Lung (tissue), 12 donors: ENCODE results near the gene RTTN. TPM values are rescaled to one million over a fixed set of nuclear protein-coding genes. Genes with fewer than 3 reads are reported as not detected.

ENCODE experiments used
- ATAC-seq: fragments of 200-7000 bp; cut with Tn5 transposase; one replicate; pipeline ENCODE4 v1.9.1; 2020; ENCODE audit warnings: moderate number of reproducible peaks; ENCODE audit not compliant: insufficient read depth, low FRiP score
- DNase-seq, 3 donors: peaks; one replicate each; pipeline ENCODE4 v3.0.0-alpha.2; 2013 to 2017
- H3K27ac ChIP-seq, 2 donors: one replicate each; pipeline ENCODE4 v1.5.1; 2013; ENCODE audit warnings: mild to moderate bottlenecking in 2 of 2, moderate library complexity in 2 of 2, control low read depth in 1 of 2, inconsistent platforms in 1 of 2, low read depth in 1 of 2, low read length in 1 of 2
- H3K27me3 ChIP-seq, 3 donors: one replicate each; pipeline ENCODE4 v1.5.1; 2013; ENCODE audit warnings: low read length in 2 of 3; ENCODE audit not compliant: control insufficient read depth in 3 of 3, insufficient read depth in 3 of 3
- H3K36me3 ChIP-seq, 4 donors: one replicate each; pipeline ENCODE4 v1.5.1; 2013; ENCODE audit warnings: low read length in 4 of 4, mild to moderate bottlenecking in 1 of 4, moderate library complexity in 1 of 4; ENCODE audit not compliant: control insufficient read depth in 4 of 4, insufficient read depth in 4 of 4
- H3K4me1 ChIP-seq, 5 donors: one replicate each; pipeline ENCODE4 v1.5.1; 2013; ENCODE audit warnings: low read length in 5 of 5, mild to moderate bottlenecking in 2 of 5, moderate library complexity in 1 of 5; ENCODE audit not compliant: control insufficient read depth in 5 of 5, insufficient read depth in 5 of 5
- H3K4me3 ChIP-seq: one replicate; pipeline ENCODE4 v1.5.1; 2013; ENCODE audit warnings: mild to moderate bottlenecking, control low read depth, moderate library complexity
- H3K9ac ChIP-seq, 2 donors: one replicate each; pipeline ENCODE4 v1.5.1; 2013; ENCODE audit warnings: low read length in 2 of 2, control low read depth in 1 of 2; ENCODE audit not compliant: insufficient read depth in 1 of 2
- H3K9me3 ChIP-seq, 4 donors: one replicate each; pipeline ENCODE4 v1.5.1; 2013; ENCODE audit warnings: low read length in 3 of 4, mild to moderate bottlenecking in 1 of 4, moderate library complexity in 1 of 4; ENCODE audit not compliant: control insufficient read depth in 4 of 4, insufficient read depth in 3 of 4
- CTCF ChIP-seq: IDR thresholded peaks from 2 replicates; pipeline ENCODE4 v1.5.1; 2012; ENCODE audit warnings: mild to moderate bottlenecking; ENCODE audit errors: control extremely low read depth, extremely low read depth
- WGBS, 2 donors: extraction: QIAGEN DNeasy Blood & Tissue Kit; methylation state at CpG; one replicate each; pipeline ENCODE4 v1.1.7; 2013; 5-methylcytosine and 5-hydroxymethylcytosine counted together
- polyA plus RNA-seq, 2 donors: library from polyadenylated mRNA; stranded (reverse); fragments of 200-250 nt; gene quantifications; one replicate each; pipeline ENCODE4 v1.2.1, GENCODE V29; 2013
- total RNA-seq, 2 donors: library from RNA; depleted of rRNA in 1 of 2; stranded (reverse); fragments of >200 nt in 1 of 2; gene quantifications; one replicate each; pipeline ENCODE4 v1.2.1, GENCODE V29; 2014 to 2021
- donor health status: control.
- donor health status: control.
- donor health status: Bipolar disorder and iron deficiency.
- donor health status: healthy.
- donor health status: DM: yes; HTN: yes; CAD: no.

RTTN gene
- total and polyA plus RNA-seq, 4 donors = 2.1 to 50.8 (median 9.2) TPM

- Histone ChIP-seq H3K27me3 (no peaks in the 10 kb centered on the region), H3K9ac (no peak overlapping the region), H3K4me1 (peaks cover 0 to 3% (median 0%) of the 10 kb centered on the region in 5 donors), H3K27ac (no peak overlapping the region), H3K36me3 (peaks cover 0 to 7% (median 2%) of the 10 kb centered on the region in 4 donors), H3K9me3 (no peaks in the 10 kb centered on the region), H3K4me3 (no peak overlapping the region)
- 86 to 88% methylated on average over 2 of the region's 2 CpGs for WGBS, 2 donors
- DNase-seq (no peak), ATAC-seq (no peak)
- TF ChIP-seq CTCF = no peak
These were observed 30.3 kb downstream of the RTTN start for GRCh38 chr18:70175216-70175615.

DNA sequence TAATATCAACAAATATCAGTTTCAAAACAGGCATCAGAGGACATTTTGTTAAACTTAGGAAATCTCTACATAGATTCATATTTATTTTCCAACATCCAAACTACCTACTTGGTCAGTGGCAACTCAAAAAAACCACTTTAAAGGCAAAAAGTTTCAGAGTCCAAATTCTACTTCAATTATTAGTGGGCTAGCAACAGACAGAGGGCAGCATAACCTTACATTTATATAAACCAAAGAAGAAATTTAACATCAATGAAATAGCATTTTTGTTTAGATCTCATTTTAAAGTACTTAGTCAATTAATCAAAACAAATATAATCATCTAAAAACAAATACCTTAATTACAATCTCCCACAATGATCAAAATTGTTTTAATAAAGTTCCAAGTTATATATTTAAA, 33.3 kb downstream of the RTTN start:
- peak in 1 of 3 donors; percentile 13 for DNase-seq
- peaks cover 0 to 3% (median 0%) of the 10 kb centered on the region in 5 donors for H3K4me1 ChIP-seq
- no peak overlapping the region for H3K9ac ChIP-seq
- H3K9me3 ChIP-seq = no peaks in the 10 kb centered on the region
- ATAC-seq = no peak
- TF ChIP-seq CTCF = no peak
- peaks cover 0 to 7% (median 2%) of the 10 kb centered on the region in 4 donors for H3K36me3 ChIP-seq
- H3K27me3 ChIP-seq = no peaks in the 10 kb centered on the region
- no peak overlapping the region for H3K4me3 ChIP-seq
- no peak overlapping the region for H3K27ac ChIP-seq

DNA sequence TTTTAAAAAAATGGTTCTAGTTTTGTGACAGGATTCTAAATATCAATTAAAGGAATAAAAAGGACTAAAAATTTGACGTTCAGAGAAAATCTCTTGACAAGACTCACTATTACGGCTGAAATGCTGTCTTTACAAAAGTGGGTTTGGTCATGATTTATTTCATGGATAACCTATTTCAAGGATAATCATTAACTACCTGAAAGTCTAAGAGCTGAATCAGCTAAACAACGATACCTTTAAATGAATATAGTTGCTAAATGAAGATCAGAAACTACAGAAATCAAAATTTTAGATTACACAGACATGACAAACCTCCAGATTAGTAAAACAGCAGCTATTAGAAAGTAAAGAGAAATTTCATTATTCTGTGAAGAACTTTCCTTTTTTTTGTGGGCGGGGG, 35.7 kb downstream of the RTTN start:
- H3K4me1 ChIP-seq = peaks cover 0 to 3% (median 0%) of the 10 kb centered on the region in 5 donors
- no peak overlapping the region for H3K9ac ChIP-seq
- DNase-seq (no peak), ATAC-seq (no peak)
- WGBS, 2 donors = 89 to 92% methylated on average over 4 of the region's 4 CpGs
- no peak overlapping the region for H3K27ac ChIP-seq
- TF ChIP-seq CTCF = no peak
- H3K4me3 ChIP-seq = no peak overlapping the region
- no peaks in the 10 kb centered on the region for H3K27me3 ChIP-seq
- no peaks in the 10 kb centered on the region for H3K9me3 ChIP-seq
- peaks cover 0 to 8% (median 3%) of the 10 kb centered on the region in 4 donors for H3K36me3 ChIP-seq

- no peak overlapping the region for H3K27ac ChIP-seq
- H3K9ac ChIP-seq = no peak overlapping the region
- 58 to 61% methylated on average over 3 of the region's 3 CpGs for WGBS, 2 donors
- DNase-seq (peak in 2 of 3 donors; percentile 6 to 8), ATAC-seq (no peak)
- peaks cover 0 to 3% (median 0%) of the 10 kb centered on the region in 5 donors for H3K4me1 ChIP-seq
- no peak overlapping the region for H3K4me3 ChIP-seq
- TF ChIP-seq CTCF = no peak
- no peaks in the 10 kb centered on the region for H3K27me3 ChIP-seq
- peaks cover 2 to 11% (median 10%) of the 10 kb centered on the region in 4 donors for H3K36me3 ChIP-seq
- H3K9me3 ChIP-seq = peaks cover 0 to 6% (median 0%) of the 10 kb centered on the region in 4 donors
These were observed 38.8 kb downstream of the RTTN start for GRCh38 chr18:70166668-70167067.
